ENCODE data around the gene MADD. TPM values are rescaled to one million over a fixed set of nuclear protein-coding genes. Genes with fewer than 3 reads are reported as not detected.

MADD gene
- total RNA-seq, 1 experiment from 2014 or later, result 26.4 TPM

DNA sequence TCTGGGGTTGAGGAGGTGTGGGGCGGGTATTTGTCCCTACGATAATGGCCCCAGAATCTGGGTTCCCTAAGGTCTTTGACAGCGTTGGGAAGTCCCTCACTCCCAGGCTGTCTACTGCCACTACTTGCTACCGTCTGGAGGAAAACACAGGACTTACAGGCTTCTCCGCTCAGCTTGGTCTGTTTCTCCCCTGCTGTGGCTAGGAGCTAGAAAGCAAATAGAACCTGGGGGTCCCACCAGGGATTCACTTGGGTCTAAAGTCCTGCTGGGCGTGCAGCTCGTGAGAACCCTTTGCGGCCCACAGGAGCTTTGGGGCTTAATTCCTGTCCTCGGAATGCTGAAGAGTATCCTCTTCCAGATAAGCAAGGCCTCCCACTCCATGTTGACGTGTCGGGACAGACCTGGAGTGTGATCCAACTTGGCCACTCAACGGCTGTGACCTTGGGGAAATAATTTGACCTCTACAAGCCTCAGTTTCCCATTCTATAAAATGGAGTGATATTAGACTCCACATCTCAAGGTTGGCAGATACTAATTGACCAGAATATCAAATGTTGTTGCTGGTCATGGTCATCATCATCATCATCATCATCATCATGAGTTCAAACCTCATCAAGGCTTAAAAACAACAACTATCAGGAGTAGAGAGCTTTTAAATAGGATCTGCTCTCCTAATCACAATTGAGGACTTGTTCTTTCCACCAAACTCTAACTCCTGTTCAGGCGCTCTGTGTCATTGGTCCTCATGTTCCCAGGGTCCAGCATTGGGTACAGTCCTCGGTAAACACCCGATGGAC is 84.2 kb downstream of the MADD start:
- ChIA-PET POLR2A (ENCODE audit: unreplicated experiment) (interaction anchor here (0.7 kb wide), 1 partner anchor 10 kb away, joined by 3 read pairs; no protein-coding TSS in a partner anchor), CTCF (interaction anchor here (1.3 to 1.4 kb wide), 3 partner anchors 83 to 175 kb away, joined by 7 to 20 read pairs (median 8); no protein-coding TSS in a partner anchor)
- BruUV-seq (replicated peaks), result no TSS peak
- Histone ChIP-seq H3K9me2 (replicated peaks; ENCODE audit: low read length) (no peaks in the 10 kb centered on the region), H3K4me2 (ENCODE audit: low read length) (peak overlapping the region; percentile 79; the same call in 1 of the 2 replicates), H3K79me2 (ENCODE audit: low read length) (no peaks in the 10 kb centered on the region), H3K36me3 (ENCODE audit: low read depth, low read length) (no peaks in the 10 kb centered on the region), H3K27ac (ENCODE audit: low read length) (no peak overlapping the region), H3K9ac (ENCODE audit: low read length) (no peak overlapping the region), H3K9me3 (ENCODE audit: low read length) (no peaks in the 10 kb centered on the region), H2AFZ (ENCODE audit: low read length) (peak overlapping the region; percentile 67), H4K20me1 (ENCODE audit: low read length) (no peaks in the 10 kb centered on the region), H3K27me3 (ENCODE audit: low read length) (no peaks in the 10 kb centered on the region), H3K4me1 (ENCODE audit: insufficient read depth, low read length) (no peaks in the 10 kb centered on the region), H3K4me3 (ENCODE audit: low read length) (no peak overlapping the region), H3F3A (ENCODE audit: low read length, unreplicated experiment) (no peaks in the 10 kb centered on the region)
- DNase-seq (no peak), ATAC-seq (no peak)
- TF ChIP-seq, protein P1, sequence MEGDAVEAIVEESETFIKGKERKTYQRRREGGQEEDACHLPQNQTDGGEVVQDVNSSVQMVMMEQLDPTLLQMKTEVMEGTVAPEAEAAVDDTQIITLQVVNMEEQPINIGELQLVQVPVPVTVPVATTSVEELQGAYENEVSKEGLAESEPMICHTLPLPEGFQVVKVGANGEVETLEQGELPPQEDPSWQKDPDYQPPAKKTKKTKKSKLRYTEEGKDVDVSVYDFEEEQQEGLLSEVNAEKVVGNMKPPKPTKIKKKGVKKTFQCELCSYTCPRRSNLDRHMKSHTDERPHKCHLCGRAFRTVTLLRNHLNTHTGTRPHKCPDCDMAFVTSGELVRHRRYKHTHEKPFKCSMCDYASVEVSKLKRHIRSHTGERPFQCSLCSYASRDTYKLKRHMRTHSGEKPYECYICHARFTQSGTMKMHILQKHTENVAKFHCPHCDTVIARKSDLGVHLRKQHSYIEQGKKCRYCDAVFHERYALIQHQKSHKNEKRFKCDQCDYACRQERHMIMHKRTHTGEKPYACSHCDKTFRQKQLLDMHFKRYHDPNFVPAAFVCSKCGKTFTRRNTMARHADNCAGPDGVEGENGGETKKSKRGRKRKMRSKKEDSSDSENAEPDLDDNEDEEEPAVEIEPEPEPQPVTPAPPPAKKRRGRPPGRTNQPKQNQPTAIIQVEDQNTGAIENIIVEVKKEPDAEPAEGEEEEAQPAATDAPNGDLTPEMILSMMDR (conservative IDR thresholded peaks at IDR 0.05; ENCODE audit: low read depth, low read length), result no peak
- no peak for TF ChIP-seq EZH2 (IDR thresholded peaks at IDR 0.05; ENCODE audit: low read length, unreplicated experiment)
- TF ChIP-seq EZH2phosphoT487 (IDR thresholded peaks at IDR 0.05; ENCODE audit: borderline replicate concordance, low read length), result no peak
- intact Hi-C loops (cut with micrococcal nuclease), result loop anchor here (2.0 kb wide), 2 partner anchors 83 to 95 kb away; partner anchors contain the start of gene MADD

DNA sequence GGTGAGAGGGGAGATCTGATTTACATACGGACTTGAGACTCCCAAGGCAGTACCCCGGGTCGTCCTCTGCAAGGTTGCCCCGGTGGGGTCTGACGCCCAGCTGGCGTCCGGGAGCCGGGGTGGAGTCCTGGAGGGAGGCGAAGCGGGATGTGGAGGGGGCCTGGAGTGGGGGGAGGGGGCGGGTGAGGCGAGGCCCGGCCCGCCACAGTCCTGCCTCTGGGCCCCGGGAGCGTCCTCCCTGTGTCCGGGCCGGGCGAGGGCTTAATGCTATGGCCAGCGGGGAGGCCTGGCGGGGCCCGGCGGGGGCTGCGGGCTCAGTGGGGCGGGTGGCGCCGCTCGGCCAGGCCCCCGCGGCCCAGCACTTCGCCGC is 85.0 kb downstream of the MADD start:
- no TSS peak for BruUV-seq (replicated peaks)
- peak overlapping the region; percentile 67 for H2AFZ ChIP-seq (ENCODE audit: low read length)
- H4K20me1 ChIP-seq (ENCODE audit: low read length), result no peaks in the 10 kb centered on the region
- no peak for TF ChIP-seq EZH2 (IDR thresholded peaks at IDR 0.05; ENCODE audit: low read length, unreplicated experiment)
- TF ChIP-seq EZH2phosphoT487 (IDR thresholded peaks at IDR 0.05; ENCODE audit: borderline replicate concordance, low read length), result no peak
- TF ChIP-seq, protein P1 (conservative IDR thresholded peaks at IDR 0.05; ENCODE audit: low read depth, low read length), result no peak
- H3F3A ChIP-seq (ENCODE audit: low read length, unreplicated experiment), result no peaks in the 10 kb centered on the region
- H3K9ac ChIP-seq (ENCODE audit: low read length), result peak overlapping the region; percentile 33; the same call in 1 of the 2 replicates
- H3K4me2 ChIP-seq (ENCODE audit: low read length), result peak overlapping the region; percentile 79
- ATAC-seq (peak; percentile 56), DNase-seq (no peak)
- H3K4me1 ChIP-seq (ENCODE audit: insufficient read depth, low read length), result no peaks in the 10 kb centered on the region
- H3K79me2 ChIP-seq (ENCODE audit: low read length), result no peaks in the 10 kb centered on the region
- H3K27ac ChIP-seq (ENCODE audit: low read length), result no peak overlapping the region
- CTCF ChIA-PET, result interaction anchor here (0.5 to 1.4 kb wide), 15 partner anchors 14 to 392 kb away, joined by 3 to 20 read pairs (median 4); partner anchors contain the start of gene DDB2
- H3K36me3 ChIP-seq (ENCODE audit: low read depth, low read length), result no peaks in the 10 kb centered on the region
- H3K9me3 ChIP-seq (ENCODE audit: low read length), result no peaks in the 10 kb centered on the region
- H3K9me2 ChIP-seq (replicated peaks; ENCODE audit: low read length), result no peaks in the 10 kb centered on the region
- no peaks in the 10 kb centered on the region for H3K27me3 ChIP-seq (ENCODE audit: low read length)
- POLR2A ChIA-PET (ENCODE audit: unreplicated experiment), result interaction anchor here (0.5 to 0.6 kb wide), 2 partner anchors 39 to 97 kb away, joined by 3 to 4 read pairs; partner anchors contain the start of gene NR1H3
- peak overlapping the region; percentile 58 for H3K4me3 ChIP-seq (ENCODE audit: low read length)
- intact Hi-C loops (cut with micrococcal nuclease), result loop anchor here (1.0 to 2.0 kb wide), 5 partner anchors 84 to 466 kb away; partner anchors contain the start of gene MADD
